Keratinocyte (primary cell): ENCODE measurements around the gene CDC42EP1. TPM values are rescaled to one million over a fixed set of nuclear protein-coding genes. Genes with fewer than 3 reads are reported as not detected.

Source experiments
- DNase-seq: peaks from one replicate; pipeline ENCODE4 v3.0.0-alpha.2; 2011; ENCODE audit warnings: low read depth, missing footprints, low spot score
- FAIRE-seq: peaks from 2 replicates; lab custom pipeline; 2011; peaks lifted over from hg19 to GRCh38; lab: Jason Lieb, UNC
- H2AFZ ChIP-seq: 2 replicates; pipeline ENCODE4 v1.6.0; 2012; ENCODE audit warnings: low read length, control low read depth, inconsistent platforms; ENCODE audit not compliant: control insufficient read depth
- H3K27ac ChIP-seq: 2 replicates; pipeline ENCODE4 v1.5.1; 2011; ENCODE audit warnings: low read length; ENCODE audit not compliant: control insufficient read depth, insufficient read depth
- H3K27me3 ChIP-seq: 3 replicates; pipeline ENCODE4 v1.6.0; 2011; ENCODE audit warnings: low read length; ENCODE audit not compliant: control insufficient read depth, insufficient read depth; ENCODE audit errors: extremely low read depth
- H3K36me3 ChIP-seq, 2 experiments: 2 replicates in 1 of 2; 3 replicates in 1 of 2; pipeline ENCODE4 v1.5.1; 2011; ENCODE audit warnings: low read length in 2 of 2, mild to moderate bottlenecking in 1 of 2; ENCODE audit not compliant: control insufficient read depth in 2 of 2, insufficient read depth in 2 of 2; ENCODE audit errors: extremely low read depth in 1 of 2
- H3K4me1 ChIP-seq: 3 replicates; pipeline ENCODE4 v1.5.1; 2011; ENCODE audit warnings: low read length; ENCODE audit not compliant: control insufficient read depth, insufficient read depth; ENCODE audit errors: extremely low read depth
- H3K4me2 ChIP-seq: 3 replicates; pipeline ENCODE4 v1.6.0; 2011; ENCODE audit warnings: low read depth, low read length; ENCODE audit not compliant: control insufficient read depth, insufficient read depth; ENCODE audit errors: extremely low read depth
- H3K4me3 ChIP-seq, 3 experiments: fragments of 200-600 bp in 1 of 3; sonication (generic) in 1 of 3; 2 replicates in 2 of 3; 3 replicates in 1 of 3; pipeline ENCODE4 v1.5.1; 2011 to 2016; ENCODE audit warnings: low read length in 3 of 3, mild to moderate bottlenecking in 3 of 3, control low read depth in 2 of 3, inconsistent platforms in 1 of 3, low read depth in 1 of 3, mixed read lengths in 1 of 3, mixed run types in 1 of 3, moderate library complexity in 1 of 3; ENCODE audit not compliant: control insufficient read depth in 2 of 3, insufficient read depth in 2 of 3; ENCODE audit errors: extremely low read depth in 1 of 3
- H3K79me2 ChIP-seq: 2 replicates; pipeline ENCODE4 v1.6.0; 2012; ENCODE audit warnings: low read length; ENCODE audit not compliant: control insufficient read depth, insufficient read depth
- H3K9ac ChIP-seq: 3 replicates; pipeline ENCODE4 v1.6.0; 2011; ENCODE audit warnings: low read length; ENCODE audit not compliant: control insufficient read depth, insufficient read depth; ENCODE audit errors: extremely low read depth
- H3K9me1 ChIP-seq: 3 replicates; pipeline ENCODE4 v1.6.0; 2011; ENCODE audit warnings: low read length; ENCODE audit not compliant: control insufficient read depth, insufficient read depth; ENCODE audit errors: extremely low read depth
- H3K9me3 ChIP-seq: 2 replicates; pipeline ENCODE4 v1.5.1; 2012; ENCODE audit warnings: low read depth, low read length; ENCODE audit not compliant: control insufficient read depth
- H4K20me1 ChIP-seq: 3 replicates; pipeline ENCODE4 v1.6.0; 2011; ENCODE audit warnings: low read length; ENCODE audit not compliant: control insufficient read depth, insufficient read depth; ENCODE audit errors: extremely low read depth
- CTCF ChIP-seq, 3 experiments: IDR thresholded peaks in 1 of 3; conservative IDR thresholded peaks in 1 of 3; optimal IDR thresholded peaks in 1 of 3; 2 replicates in 2 of 3; 3 replicates in 1 of 3; pipeline versions ENCODE3 to v1.5.1; 2011; ENCODE audit warnings: low read length in 3 of 3, mild to moderate bottlenecking in 3 of 3, moderate library complexity in 2 of 3, control low read depth in 1 of 3, inconsistent platforms in 1 of 3; ENCODE audit not compliant: insufficient read depth in 2 of 3; ENCODE audit errors: extremely low read depth in 1 of 3
- EZH2 ChIP-seq: IDR thresholded peaks from one replicate; pipeline ENCODE4 v1.6.1; 2012; ENCODE audit warnings: inconsistent platforms, mild to moderate bottlenecking, low read length, moderate library complexity
- dilution Hi-C: fragments of 300-500 bp; cut with MboI; formaldehyde crosslinking; loops from one replicate; pipeline ENCODE4 v1.7.0; 2020; ENCODE audit warnings: low sequenced_read_pairs; ENCODE audit not compliant: extremely low pct_ligation_motif_present
- polyA plus RNA-seq, 5 experiments: library from polyadenylated mRNA; depleted of rRNA in 3 of 5; stranded (reverse) in 3 of 5; stranded (forward) in 1 of 5; unstranded in 1 of 5; fragments of >200 nt; gene quantifications; 1 replicate in 1 of 5; 2 replicates in 3 of 5; 3 replicates in 1 of 5; pipeline versions ENCODE4 v1.2.1 to v1.2.3, GENCODE V29; 2011 to 2012; ENCODE audit warnings: missing spikeins in 2 of 5, low read depth in 1 of 5, low replicate concordance in 1 of 5

The CDC42EP1 gene
- polyA plus RNA-seq, 1 donor (not counting 4 experiments of a cell fraction or from before 2014, with no cell fraction given), result 10.5 TPM

- H3K27ac ChIP-seq, result no peak overlapping the region
- FAIRE-seq (no peak), DNase-seq (no peak)
- no peaks in the 10 kb centered on the region for H3K27me3 ChIP-seq
- no peak overlapping the region for H2AFZ ChIP-seq
- peaks cover 7% of the 10 kb centered on the region for H3K9me1 ChIP-seq
- peaks cover 21 to 35% of the 10 kb centered on the region in 2 experiments for H3K36me3 ChIP-seq
- dilution Hi-C loops, result no loop called here
- H3K4me3 ChIP-seq, result no peak overlapping the region
- peaks cover 62% of the 10 kb centered on the region for H4K20me1 ChIP-seq
- H3K9me3 ChIP-seq, result no peaks in the 10 kb centered on the region
- TF ChIP-seq EZH2, result no peak
- TF ChIP-seq CTCF (optimal IDR thresholded peaks at IDR 0.05 in 1 of 3, IDR thresholded peaks at IDR 0.05 in 1 of 3, conservative IDR thresholded peaks at IDR 0.05 in 1 of 3; ENCODE audit: extremely low read depth in 1 of 3, insufficient read depth in 2 of 3, low read length in 3 of 3), result no peak
- H3K79me2 ChIP-seq, result peaks cover 31% of the 10 kb centered on the region
- no peak overlapping the region for H3K9ac ChIP-seq
- H3K4me2 ChIP-seq, result no peak overlapping the region
- peaks cover 58% of the 10 kb centered on the region for H3K4me1 ChIP-seq
Observed at GRCh38 chr22:37568012-37568411, 7.7 kb downstream of the CDC42EP1 start.

GRCh38 chr22:37568448-37569008 lies 8.2 kb downstream of the CDC42EP1 start:
- peaks cover 60% of the 10 kb centered on the region for H4K20me1 ChIP-seq
- H3K4me1 ChIP-seq, result peaks cover 52% of the 10 kb centered on the region
- no peaks in the 10 kb centered on the region for H3K27me3 ChIP-seq
- no peak for TF ChIP-seq CTCF (optimal IDR thresholded peaks at IDR 0.05 in 1 of 3, IDR thresholded peaks at IDR 0.05 in 1 of 3, conservative IDR thresholded peaks at IDR 0.05 in 1 of 3; ENCODE audit: extremely low read depth in 1 of 3, insufficient read depth in 2 of 3, low read length in 3 of 3)
- TF ChIP-seq EZH2, result no peak
- H3K4me3 ChIP-seq, result no peak overlapping the region
- FAIRE-seq (no peak), DNase-seq (no peak)
- H3K4me2 ChIP-seq, result no peak overlapping the region
- dilution Hi-C loops, result no loop called here
- peaks cover 21 to 33% of the 10 kb centered on the region in 2 experiments for H3K36me3 ChIP-seq
- peaks cover 30% of the 10 kb centered on the region for H3K79me2 ChIP-seq
- no peaks in the 10 kb centered on the region for H3K9me3 ChIP-seq
- H3K27ac ChIP-seq, result no peak overlapping the region
- no peak overlapping the region for H3K9ac ChIP-seq
- peaks cover 7% of the 10 kb centered on the region for H3K9me1 ChIP-seq
- no peak overlapping the region for H2AFZ ChIP-seq
